ENCODE measurements around the gene RANBP2. TPM values are rescaled to one million over a fixed set of nuclear protein-coding genes. Genes with fewer than 3 reads are reported as not detected.
"Not testable (repeated sequence)": the region's sequence is repeated elsewhere in the genome, so short reads cannot be mapped to it uniquely, and the experiment has no call there.

RANBP2 gene
- total RNA-seq (34.8 and 55.8 TPM in 2 replicates), polyA plus RNA-seq (12.8 and 20.2 TPM in 2 replicates)

DNA sequence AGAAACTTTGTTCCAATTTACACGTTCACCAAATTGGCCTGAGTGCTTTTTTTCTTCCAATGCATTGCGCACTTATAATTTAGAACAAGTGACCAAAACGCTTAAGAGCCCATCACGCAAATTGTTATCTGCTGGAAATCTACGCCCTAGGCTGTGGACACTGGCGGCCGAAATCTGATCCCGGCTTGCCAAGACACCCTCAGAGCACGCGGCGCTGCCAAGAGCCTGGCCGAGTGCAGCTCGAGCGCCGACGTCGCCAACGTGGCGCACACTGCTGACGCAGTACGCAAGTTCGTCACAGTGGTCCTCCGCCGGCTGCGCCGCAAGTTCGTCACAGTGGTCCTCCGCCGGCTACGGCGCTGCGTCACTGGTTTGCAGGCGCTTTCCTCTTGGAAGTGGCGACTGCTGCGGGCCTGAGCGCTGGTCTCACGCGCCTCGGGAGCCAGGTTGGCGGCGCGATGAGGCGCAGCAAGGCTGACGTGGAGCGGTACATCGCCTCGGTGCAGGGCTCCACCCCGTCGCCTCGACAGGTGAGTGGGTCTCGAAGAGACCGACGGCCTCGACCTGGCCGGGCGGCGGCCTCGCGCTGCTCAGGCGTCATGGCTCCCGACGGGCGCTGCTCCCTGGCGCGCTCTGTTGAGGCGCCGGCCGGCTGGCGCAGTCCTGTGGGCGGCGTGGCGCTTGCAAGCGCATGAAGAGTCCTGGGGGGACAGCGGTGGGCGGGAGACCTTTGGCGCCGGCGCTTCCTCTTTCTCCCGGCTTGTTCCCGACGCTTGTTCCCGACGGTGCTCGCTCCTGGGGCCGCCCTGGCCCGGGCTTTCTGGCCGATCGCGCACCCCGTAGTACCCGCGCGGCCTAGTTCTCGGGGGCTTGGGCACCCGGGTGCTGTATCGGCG, at the start of gene RANBP2:
RANBP2 (plus strand) TSS at position 334 of the 896 bp plus-strand sequence; CDS start at position 459, 125 bp downstream.
- TF ChIP-seq, protein P1, sequence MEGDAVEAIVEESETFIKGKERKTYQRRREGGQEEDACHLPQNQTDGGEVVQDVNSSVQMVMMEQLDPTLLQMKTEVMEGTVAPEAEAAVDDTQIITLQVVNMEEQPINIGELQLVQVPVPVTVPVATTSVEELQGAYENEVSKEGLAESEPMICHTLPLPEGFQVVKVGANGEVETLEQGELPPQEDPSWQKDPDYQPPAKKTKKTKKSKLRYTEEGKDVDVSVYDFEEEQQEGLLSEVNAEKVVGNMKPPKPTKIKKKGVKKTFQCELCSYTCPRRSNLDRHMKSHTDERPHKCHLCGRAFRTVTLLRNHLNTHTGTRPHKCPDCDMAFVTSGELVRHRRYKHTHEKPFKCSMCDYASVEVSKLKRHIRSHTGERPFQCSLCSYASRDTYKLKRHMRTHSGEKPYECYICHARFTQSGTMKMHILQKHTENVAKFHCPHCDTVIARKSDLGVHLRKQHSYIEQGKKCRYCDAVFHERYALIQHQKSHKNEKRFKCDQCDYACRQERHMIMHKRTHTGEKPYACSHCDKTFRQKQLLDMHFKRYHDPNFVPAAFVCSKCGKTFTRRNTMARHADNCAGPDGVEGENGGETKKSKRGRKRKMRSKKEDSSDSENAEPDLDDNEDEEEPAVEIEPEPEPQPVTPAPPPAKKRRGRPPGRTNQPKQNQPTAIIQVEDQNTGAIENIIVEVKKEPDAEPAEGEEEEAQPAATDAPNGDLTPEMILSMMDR (IDR thresholded peaks at IDR 0.05; ENCODE audit: low read depth, low read length), result no peak
- H3K4me1 ChIP-seq (ENCODE audit: low read depth), result peaks cover 4% of the 10 kb centered on the region
- H3K4me3 ChIP-seq, result peak within 1 kb of the TSS; percentile 78
- H3K36me3 ChIP-seq, result no peaks in the 10 kb centered on the region
- peak; percentile 95 to 99 for DNase-seq (ENCODE audit: low read depth in 1 of 2, low spot score in 1 of 2)
- no peaks in the 10 kb centered on the region for H3K9me3 ChIP-seq (ENCODE audit: low read depth)
- H3K27me3 ChIP-seq, result no peaks in the 10 kb centered on the region
- H3K27ac ChIP-seq, result peak within 1 kb of the TSS; percentile 93

DNA sequence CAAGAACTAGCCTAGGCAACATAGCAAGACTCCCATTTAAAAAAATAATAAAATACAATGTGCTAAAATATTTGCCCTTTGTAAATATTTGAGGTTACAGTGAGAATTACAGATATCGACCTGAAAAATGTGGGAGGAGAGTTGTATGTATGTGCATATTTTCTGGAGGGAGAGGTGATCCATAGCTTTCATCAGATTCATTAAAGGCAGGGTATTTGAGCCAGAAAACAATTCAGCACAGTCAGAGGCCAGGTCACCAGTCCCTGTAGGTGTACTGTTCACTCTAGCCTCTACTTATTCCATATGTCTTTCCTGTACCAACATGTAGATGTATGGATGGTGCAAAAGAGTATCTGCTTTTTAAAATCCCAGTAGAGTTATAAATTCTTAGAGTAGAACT, 49.0 kb upstream of the RANBP2 start:
- H3K27me3 ChIP-seq; H3K9me3 ChIP-seq (ENCODE audit: low read depth); H3K36me3 ChIP-seq; H3K4me1 ChIP-seq (ENCODE audit: low read depth); DNase-seq (ENCODE audit: low read depth in 1 of 2, low spot score in 1 of 2); H3K4me3 ChIP-seq; H3K27ac ChIP-seq: not testable (repeated sequence)

DNA sequence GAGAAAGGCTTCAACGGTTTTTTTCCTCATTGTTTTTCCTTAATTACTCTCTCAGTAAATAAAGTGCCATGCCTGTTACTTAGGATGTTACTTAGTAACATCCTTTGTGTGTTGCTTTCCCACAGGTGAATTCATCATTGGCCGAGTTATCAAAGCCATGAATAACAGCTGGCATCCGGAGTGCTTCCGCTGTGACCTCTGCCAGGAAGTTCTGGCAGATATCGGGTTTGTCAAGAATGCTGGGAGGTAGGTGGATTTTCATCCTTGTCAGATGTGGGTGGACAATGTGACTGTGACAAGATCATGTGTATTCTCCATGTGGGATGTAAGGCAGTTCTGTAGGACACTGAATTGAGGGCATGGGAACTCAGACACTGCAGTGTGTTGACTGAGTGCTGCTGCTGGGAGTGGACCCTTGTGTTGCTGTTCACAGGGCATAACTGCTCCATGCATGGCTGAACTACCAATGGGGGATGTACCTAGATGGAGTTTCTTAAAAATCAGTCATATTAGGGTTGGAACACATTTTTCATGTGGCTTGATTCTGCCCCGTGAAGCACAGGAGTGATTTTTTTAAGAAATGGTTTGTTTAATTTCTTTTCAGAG, 47.0 kb upstream of the RANBP2 start:
- H3K27ac ChIP-seq; H3K27me3 ChIP-seq; H3K36me3 ChIP-seq; H3K9me3 ChIP-seq (ENCODE audit: low read depth); H3K4me1 ChIP-seq (ENCODE audit: low read depth); DNase-seq (ENCODE audit: low read depth in 1 of 2, low spot score in 1 of 2); H3K4me3 ChIP-seq: not testable (repeated sequence)

DNA sequence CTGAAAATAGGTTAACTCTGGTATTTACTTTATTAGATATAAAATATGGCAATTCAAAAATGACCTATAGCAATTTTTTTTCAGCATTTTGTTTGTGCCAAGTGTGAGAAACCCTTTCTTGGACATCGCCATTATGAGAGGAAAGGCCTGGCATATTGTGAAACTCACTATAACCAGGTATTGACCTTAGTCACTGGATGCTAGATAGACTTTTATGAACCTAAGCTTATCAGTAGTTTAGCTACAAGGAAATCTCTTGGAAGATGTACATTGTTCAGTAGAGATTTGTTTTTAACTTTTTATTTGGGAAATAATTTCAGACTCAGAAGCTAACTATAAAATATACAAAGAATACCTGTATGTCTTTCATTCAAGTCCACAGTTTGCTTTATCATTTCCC, 42.8 kb upstream of the RANBP2 start:
- not testable (repeated sequence) for H3K4me1 ChIP-seq (ENCODE audit: low read depth); H3K27ac ChIP-seq; H3K27me3 ChIP-seq; H3K4me3 ChIP-seq; DNase-seq (ENCODE audit: low read depth in 1 of 2, low spot score in 1 of 2); H3K9me3 ChIP-seq (ENCODE audit: low read depth)
- peaks cover 20% of the 10 kb centered on the region for H3K36me3 ChIP-seq

DNA sequence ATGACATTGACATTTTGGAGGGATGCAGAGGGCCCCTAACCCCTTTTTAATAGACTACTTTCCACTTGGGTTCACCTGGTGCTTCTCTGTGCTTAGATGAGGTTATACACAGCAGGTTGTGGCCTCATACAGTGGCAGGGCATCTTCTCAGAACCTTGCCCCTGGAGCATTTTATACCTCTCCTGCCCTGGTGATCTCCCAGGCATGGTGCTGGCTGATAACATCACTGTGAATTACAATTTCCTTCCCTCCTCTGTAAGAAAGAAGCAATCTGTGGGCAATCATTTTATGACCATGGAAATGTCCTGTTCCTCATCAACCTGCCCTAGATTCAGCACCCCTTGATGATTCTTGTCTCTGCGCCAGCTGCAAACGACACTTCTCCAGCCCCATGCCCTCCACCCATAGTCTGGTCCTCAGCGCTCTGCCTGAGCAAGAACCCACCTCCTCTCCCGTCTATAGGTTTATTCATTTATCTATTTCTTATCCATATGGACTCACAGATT, 42.0 kb upstream of the RANBP2 start:
- not testable (repeated sequence) for H3K4me3 ChIP-seq; H3K27ac ChIP-seq; DNase-seq (ENCODE audit: low read depth in 1 of 2, low spot score in 1 of 2); H3K4me1 ChIP-seq (ENCODE audit: low read depth); H3K27me3 ChIP-seq; H3K9me3 ChIP-seq (ENCODE audit: low read depth)
- H3K36me3 ChIP-seq, result peaks cover 21% of the 10 kb centered on the region

DNA sequence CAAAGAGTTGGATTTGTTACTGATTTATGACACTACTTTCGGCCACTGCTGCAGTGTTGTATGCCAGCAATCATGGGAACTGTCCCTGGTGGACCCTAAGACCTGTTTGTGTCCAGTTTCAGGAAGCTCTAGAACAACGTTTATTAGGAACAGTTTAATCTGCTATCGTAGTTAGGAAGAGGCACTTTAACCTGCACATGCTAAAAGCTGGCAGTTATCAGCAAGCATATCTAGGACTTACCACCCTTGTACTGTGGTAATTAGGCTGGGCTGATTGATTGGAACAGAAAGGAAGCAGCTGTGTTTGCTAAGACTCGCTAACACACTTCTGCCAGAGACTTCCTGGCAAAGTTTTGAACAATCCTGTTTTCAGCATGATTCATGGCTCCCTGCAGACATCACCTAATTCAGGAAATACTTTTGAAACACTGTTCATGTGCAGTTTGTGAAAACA, 41.1 kb upstream of the RANBP2 start:
- DNase-seq (ENCODE audit: low read depth in 1 of 2, low spot score in 1 of 2), result peak in 1 of 2 donors; percentile 78
- H3K27me3 ChIP-seq; H3K4me1 ChIP-seq (ENCODE audit: low read depth); H3K9me3 ChIP-seq (ENCODE audit: low read depth); H3K27ac ChIP-seq; H3K4me3 ChIP-seq: not testable (repeated sequence)
- peaks cover 19% of the 10 kb centered on the region for H3K36me3 ChIP-seq

DNA sequence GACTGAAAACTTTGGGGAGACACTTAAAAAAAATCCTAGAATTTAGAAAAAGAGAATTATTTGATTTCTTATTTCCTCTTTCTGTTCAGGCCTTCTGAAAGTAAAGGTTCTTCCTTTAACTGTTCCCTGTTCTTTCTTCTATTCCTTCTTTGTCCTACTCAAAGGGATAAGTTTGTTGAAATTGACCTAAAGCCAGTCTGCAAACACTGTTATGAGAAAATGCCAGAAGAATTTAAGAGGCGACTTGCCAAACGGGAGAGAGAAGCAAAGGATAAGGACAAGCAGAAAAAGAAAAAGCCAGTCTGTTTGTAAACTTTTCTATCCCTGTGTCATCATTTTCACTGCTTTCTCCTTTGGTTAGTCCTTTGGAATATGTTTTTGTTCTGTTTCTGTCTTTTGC, 38.5 kb upstream of the RANBP2 start:
- not testable (repeated sequence) for H3K9me3 ChIP-seq (ENCODE audit: low read depth); H3K27ac ChIP-seq; H3K4me1 ChIP-seq (ENCODE audit: low read depth); DNase-seq (ENCODE audit: low read depth in 1 of 2, low spot score in 1 of 2); H3K27me3 ChIP-seq; H3K4me3 ChIP-seq
- peaks cover 25% of the 10 kb centered on the region for H3K36me3 ChIP-seq

DNA sequence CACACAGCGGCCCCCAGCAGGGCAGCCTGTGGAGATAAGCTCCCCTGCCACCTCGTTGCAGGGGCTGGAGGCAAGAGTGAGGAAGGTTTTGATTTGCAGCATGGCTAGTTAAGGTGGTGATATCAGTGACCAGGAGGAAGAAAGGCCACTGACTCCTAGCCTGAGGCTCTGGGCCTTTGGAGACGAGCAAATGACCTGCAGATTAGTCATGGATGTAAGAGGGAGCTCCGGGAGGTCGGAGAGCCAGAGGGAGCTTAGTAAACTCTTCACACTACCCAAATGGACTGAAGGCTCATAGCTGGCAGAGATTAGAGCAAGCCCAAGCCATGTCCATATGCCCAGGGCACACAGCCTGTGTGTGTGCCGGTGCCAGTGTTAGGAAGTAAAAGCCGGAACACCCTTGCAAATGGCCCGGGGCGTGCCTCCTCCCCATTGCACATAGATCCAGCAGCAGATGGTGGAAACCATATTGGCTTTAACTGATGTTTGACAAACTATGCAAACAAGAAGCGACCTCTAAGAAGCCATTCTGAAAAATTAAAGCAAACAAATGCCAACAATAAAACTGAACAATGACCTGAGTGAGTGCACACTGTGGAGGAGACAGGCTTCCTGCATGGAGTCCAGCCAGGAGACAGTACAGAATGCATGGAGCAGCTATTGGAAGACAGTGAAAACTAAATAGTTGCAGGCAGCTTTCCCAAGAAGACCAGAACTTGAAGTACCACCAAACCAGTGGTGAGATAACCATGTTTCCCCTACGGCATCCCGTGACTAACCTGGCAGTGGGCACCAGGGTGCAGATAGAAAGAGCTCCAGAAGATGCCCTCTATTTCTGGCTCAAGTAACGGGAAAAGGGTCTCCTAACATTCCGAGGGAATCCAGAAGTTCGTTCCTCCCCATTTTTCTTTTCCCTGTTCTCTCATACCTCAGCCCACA, 30.2 kb upstream of the RANBP2 start:
- not testable (repeated sequence) for H3K4me1 ChIP-seq (ENCODE audit: low read depth); H3K27me3 ChIP-seq; H3K4me3 ChIP-seq; H3K27ac ChIP-seq; H3K9me3 ChIP-seq (ENCODE audit: low read depth); DNase-seq (ENCODE audit: low read depth in 1 of 2, low spot score in 1 of 2); H3K36me3 ChIP-seq

DNA sequence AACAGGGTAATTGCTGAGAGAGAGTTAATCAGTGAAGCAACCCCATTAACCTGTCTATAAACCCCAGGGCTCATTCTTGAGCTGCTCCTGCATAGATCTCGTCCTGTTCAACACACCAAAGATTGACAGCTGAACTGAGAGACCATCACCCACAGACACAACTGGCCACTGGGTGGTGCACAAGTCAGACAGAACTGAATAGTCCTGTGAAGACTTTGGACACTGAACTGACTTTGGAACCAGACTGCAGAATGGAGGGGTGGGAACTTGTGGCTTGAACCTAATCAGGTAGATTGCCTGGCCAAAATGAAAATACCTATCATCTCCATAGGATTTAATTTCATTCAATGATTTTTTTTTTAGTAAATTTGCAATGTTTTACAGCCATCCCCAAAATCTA, 29.3 kb upstream of the RANBP2 start:
- DNase-seq (ENCODE audit: low read depth in 1 of 2, low spot score in 1 of 2); H3K9me3 ChIP-seq (ENCODE audit: low read depth); H3K4me1 ChIP-seq (ENCODE audit: low read depth); H3K36me3 ChIP-seq; H3K27ac ChIP-seq; H3K4me3 ChIP-seq; H3K27me3 ChIP-seq: not testable (repeated sequence)
